ENCODE measurements around the gene FAM43B.
A peak's percentile ranks its signal among the peaks of the same experiment; 100 is the strongest.

FAM43B gene

DNA sequence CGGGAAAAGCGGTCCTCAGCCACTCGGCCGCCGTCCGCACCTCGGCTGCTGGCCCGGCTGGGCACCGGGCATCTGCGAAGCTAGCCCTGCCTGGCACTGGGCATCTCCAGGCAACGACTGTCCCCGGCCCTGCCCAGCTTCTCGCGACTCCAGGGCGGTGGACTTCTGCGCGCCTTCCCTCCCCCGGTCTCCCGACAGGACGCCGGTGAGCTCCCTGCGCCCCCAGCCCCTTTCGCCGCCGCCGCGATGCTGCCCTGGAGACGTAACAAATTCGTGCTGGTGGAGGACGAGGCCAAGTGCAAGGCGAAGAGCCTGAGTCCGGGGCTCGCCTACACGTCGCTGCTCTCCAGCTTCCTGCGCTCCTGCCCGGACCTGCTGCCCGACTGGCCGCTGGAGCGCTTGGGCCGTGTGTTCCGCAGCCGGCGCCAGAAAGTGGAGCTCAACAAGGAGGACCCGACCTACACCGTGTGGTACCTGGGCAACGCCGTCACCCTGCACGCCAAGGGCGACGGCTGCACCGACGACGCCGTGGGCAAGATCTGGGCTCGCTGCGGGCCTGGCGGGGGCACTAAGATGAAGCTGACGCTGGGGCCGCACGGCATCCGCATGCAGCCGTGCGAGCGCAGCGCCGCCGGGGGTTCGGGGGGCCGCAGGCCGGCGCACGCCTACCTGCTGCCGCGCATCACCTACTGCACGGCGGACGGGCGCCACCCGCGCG is 514 bp downstream of the FAM43B start:
- peak overlapping the region; percentile 17 for H3K4me3 ChIP-seq (replicated peaks; ENCODE audit: low read depth, low read length)
- DNase-seq (ENCODE audit: low read depth) = peak; percentile 18
- TF ChIP-seq CTCF (IDR thresholded peaks at IDR 0.05; ENCODE audit: low read length, missing control alignments) = no peak

DNA sequence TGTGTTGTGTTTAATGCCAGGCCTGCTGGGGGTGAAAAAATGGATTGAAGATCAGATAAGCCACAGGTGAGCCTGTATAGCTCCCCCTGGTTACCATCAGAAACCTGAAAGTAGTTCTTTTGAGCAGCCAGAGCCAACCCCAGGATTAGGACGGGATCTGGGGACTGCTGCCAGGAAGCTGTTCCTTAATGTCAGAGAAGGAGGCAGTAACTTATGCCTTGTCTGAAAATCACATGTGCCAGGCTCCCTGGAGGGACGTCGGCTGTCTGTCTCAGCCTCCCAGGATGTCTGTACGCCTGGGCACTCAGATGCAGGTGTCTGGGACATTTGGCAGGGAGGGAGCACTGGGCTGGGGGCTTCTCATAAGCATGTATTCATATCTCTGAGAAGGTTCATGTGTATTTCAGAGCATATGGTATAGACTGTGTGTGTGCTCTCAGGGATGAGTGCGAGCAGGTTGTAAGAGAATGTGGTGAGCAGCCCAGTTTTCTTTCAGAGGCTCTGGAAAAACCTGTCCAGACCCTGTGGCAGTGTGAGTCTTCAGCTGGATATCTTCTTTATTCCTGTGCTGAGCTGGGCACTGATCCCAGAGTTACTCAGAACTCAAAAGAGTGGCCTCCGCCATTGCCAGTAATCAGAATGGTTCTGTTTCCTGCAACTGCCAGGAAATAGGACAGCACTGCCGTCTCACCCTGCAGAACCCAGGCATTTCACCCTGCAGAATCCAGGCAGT is 2.8 kb downstream of the FAM43B start:
- no peak for TF ChIP-seq CTCF (IDR thresholded peaks at IDR 0.05; ENCODE audit: low read length, missing control alignments)
- H3K4me3 ChIP-seq (replicated peaks; ENCODE audit: low read depth, low read length) = no peak overlapping the region
- DNase-seq (ENCODE audit: low read depth) = peak; percentile 35

- no peak overlapping the region for H3K4me3 ChIP-seq (replicated peaks; ENCODE audit: low read depth, low read length)
- TF ChIP-seq CTCF (IDR thresholded peaks at IDR 0.05; ENCODE audit: low read length, missing control alignments) = no peak
- no peak for DNase-seq (ENCODE audit: low read depth)
These were observed 3.4 kb downstream of the FAM43B start for GRCh38 chr1:20555758-20556120.

GRCh38 chr1:20558191-20558590 is 5.8 kb downstream of the FAM43B start:
- no peak overlapping the region for H3K4me3 ChIP-seq (replicated peaks; ENCODE audit: low read depth, low read length)
- no peak for TF ChIP-seq CTCF (IDR thresholded peaks at IDR 0.05; ENCODE audit: low read length, missing control alignments)
- peak; percentile 11 for DNase-seq (ENCODE audit: low read depth)

DNA sequence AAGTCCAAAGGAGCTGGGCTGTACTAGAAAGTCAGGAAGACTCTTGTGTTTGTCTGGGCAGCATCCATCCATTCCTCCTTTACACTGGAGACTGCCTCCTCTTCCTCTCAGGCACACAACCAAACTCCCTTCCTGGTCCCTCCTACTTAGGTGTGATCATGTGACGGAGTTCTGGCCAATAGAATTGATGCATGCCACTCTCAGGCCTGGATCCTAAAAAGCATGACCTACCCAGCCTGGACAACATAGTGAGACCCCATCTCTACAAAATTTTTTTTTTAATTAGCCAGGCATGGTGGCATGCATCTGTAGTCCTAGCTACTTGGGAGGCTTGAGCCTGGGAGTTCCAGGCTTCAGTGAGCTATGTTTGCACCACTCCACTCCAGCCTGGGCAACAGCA is 8.6 kb downstream of the FAM43B start:
- DNase-seq (ENCODE audit: low read depth) = no peak
- no peak overlapping the region for H3K4me3 ChIP-seq (replicated peaks; ENCODE audit: low read depth, low read length)
- TF ChIP-seq CTCF (IDR thresholded peaks at IDR 0.05; ENCODE audit: low read length, missing control alignments) = no peak

DNA sequence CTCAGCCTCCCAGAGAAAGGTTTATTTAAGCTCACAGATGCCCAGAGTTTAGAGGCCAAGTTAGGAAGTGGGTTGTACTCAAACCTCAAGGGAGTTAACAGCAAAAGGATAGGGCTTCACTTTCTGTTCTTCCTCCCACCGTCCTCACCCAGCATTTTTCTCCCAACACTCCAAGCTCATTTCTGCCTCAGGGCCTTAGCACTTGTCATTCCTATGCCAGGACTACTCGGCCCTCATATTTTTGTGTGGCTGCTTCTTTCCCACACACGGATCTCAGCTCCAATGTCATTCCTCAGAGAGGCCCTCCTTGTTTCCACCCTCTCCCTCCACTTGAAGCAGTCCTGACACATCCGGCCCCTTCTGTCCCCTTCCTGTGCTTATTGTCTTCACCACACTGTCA is 12.9 kb downstream of the FAM43B start:
- no peak for TF ChIP-seq CTCF (IDR thresholded peaks at IDR 0.05; ENCODE audit: low read length, missing control alignments)
- no peak overlapping the region for H3K4me3 ChIP-seq (replicated peaks; ENCODE audit: low read depth, low read length)
- no peak for DNase-seq (ENCODE audit: low read depth)
